HEK293 (cell line): Measurements from ENCODE around the gene QRICH1.

Experiments used
- BCL11B ChIP-seq: fragments of 450-650 bp; formaldehyde crosslinking; IDR thresholded peaks from 2 replicates; pipeline ENCODE4 v1.5.1; 2016; ENCODE audit warnings: low read depth, missing biosample characterization, missing genetic modification characterization
- GFI1B ChIP-seq: fragments of 450-650 bp; formaldehyde crosslinking; IDR thresholded peaks from 2 replicates; pipeline ENCODE4 v1.5.1; 2016; ENCODE audit warnings: missing biosample characterization, missing genetic modification characterization
- GLIS1 ChIP-seq: fragments of 450-650 bp; formaldehyde crosslinking; IDR thresholded peaks from 2 replicates; pipeline ENCODE4 v1.5.1; 2016; ENCODE audit warnings: missing biosample characterization, missing genetic modification characterization
- MEIS1 ChIP-seq: sonication (generic); formaldehyde crosslinking; IDR thresholded peaks from 2 replicates; pipeline ENCODE4 v1.8.1; 2022; ENCODE audit warnings: missing genetic modification reagents, mild to moderate bottlenecking, borderline replicate concordance
- REPIN1 ChIP-seq: fragments of 450-650 bp; formaldehyde crosslinking; IDR thresholded peaks from 2 replicates; pipeline ENCODE4 v1.5.1; 2017; ENCODE audit warnings: missing biosample characterization, missing genetic modification characterization, low read depth
- SP2 ChIP-seq: fragments of 450-650 bp; formaldehyde crosslinking; IDR thresholded peaks from 2 replicates; pipeline ENCODE4 v1.5.1; 2016; ENCODE audit warnings: missing biosample characterization, missing genetic modification characterization
- YY1 ChIP-seq: fragments of 450-650 bp; formaldehyde crosslinking; IDR thresholded peaks from 2 replicates; pipeline ENCODE4 v1.5.1; 2018; ENCODE audit warnings: missing biosample characterization, missing genetic modification characterization
- YY2 ChIP-seq: fragments of 450-650 bp; formaldehyde crosslinking; IDR thresholded peaks from 2 replicates; pipeline ENCODE4 v1.5.1; 2016; ENCODE audit warnings: missing biosample characterization, missing genetic modification characterization
- ZBTB7A ChIP-seq: fragments of 450-650 bp; formaldehyde crosslinking; IDR thresholded peaks from 2 replicates; pipeline ENCODE4 v1.5.1; 2016; ENCODE audit warnings: low read depth, missing biosample characterization, missing genetic modification characterization
- ZFP3 ChIP-seq: fragments of 450-650 bp; formaldehyde crosslinking; IDR thresholded peaks from 2 replicates; pipeline ENCODE4 v1.5.1; 2016; ENCODE audit warnings: low read depth, missing biosample characterization, missing genetic modification characterization
- ZFP69B ChIP-seq: fragments of 450-650 bp; formaldehyde crosslinking; IDR thresholded peaks from 2 replicates; pipeline ENCODE4 v1.5.1; 2016; ENCODE audit warnings: missing biosample characterization, missing genetic modification characterization
- ZNF10 ChIP-seq: fragments of 450-650 bp; formaldehyde crosslinking; IDR thresholded peaks from 2 replicates; pipeline ENCODE4 v1.5.1; 2017; ENCODE audit warnings: missing biosample characterization, missing genetic modification characterization
- ZNF132 ChIP-seq: fragments of 450-650 bp; formaldehyde crosslinking; IDR thresholded peaks from 2 replicates; pipeline ENCODE4 v1.5.1; 2017; ENCODE audit warnings: missing biosample characterization, missing genetic modification characterization, borderline replicate concordance
- ZNF138 ChIP-seq: fragments of 450-650 bp; formaldehyde crosslinking; IDR thresholded peaks from 2 replicates; pipeline ENCODE4 v1.5.1; 2016; ENCODE audit warnings: missing biosample characterization, missing genetic modification characterization, borderline replicate concordance
- ZNF223 ChIP-seq: fragments of 450-650 bp; formaldehyde crosslinking; IDR thresholded peaks from 2 replicates; pipeline ENCODE4 v1.5.1; 2016; ENCODE audit warnings: missing biosample characterization, missing genetic modification characterization
- ZNF266 ChIP-seq: fragments of 450-650 bp; formaldehyde crosslinking; IDR thresholded peaks from 2 replicates; pipeline ENCODE4 v1.5.1; 2016; ENCODE audit warnings: missing biosample characterization, missing genetic modification characterization, low read depth
- ZNF560 ChIP-seq: fragments of 450-650 bp; formaldehyde crosslinking; IDR thresholded peaks from 2 replicates; pipeline ENCODE4 v1.5.1; 2017; ENCODE audit warnings: missing biosample characterization, missing genetic modification characterization, borderline replicate concordance
- ZNF596 ChIP-seq: fragments of 450-650 bp; IDR thresholded peaks from 2 replicates; pipeline ENCODE4 v1.5.0; 2018; ENCODE audit warnings: missing biosample characterization, mild to moderate bottlenecking, missing genetic modification characterization, moderate library complexity
- ZNF600 ChIP-seq: fragments of 450-650 bp; formaldehyde crosslinking; IDR thresholded peaks from 2 replicates; pipeline ENCODE4 v1.5.1; 2016; ENCODE audit warnings: missing biosample characterization, missing genetic modification characterization
- ZNF623 ChIP-seq: fragments of 450-650 bp; formaldehyde crosslinking; IDR thresholded peaks from 2 replicates; pipeline ENCODE4 v1.5.1; 2016; ENCODE audit warnings: missing biosample characterization, missing genetic modification characterization
- ZNF660 ChIP-seq: fragments of 450-650 bp; IDR thresholded peaks from 2 replicates; pipeline ENCODE4 v1.5.1; 2018; ENCODE audit warnings: missing biosample characterization, mild to moderate bottlenecking, missing genetic modification characterization
- ZNF76 ChIP-seq: fragments of 450-650 bp; formaldehyde crosslinking; IDR thresholded peaks from 2 replicates; pipeline ENCODE4; 2016; ENCODE audit warnings: low read depth, missing biosample characterization, missing genetic modification characterization, borderline replicate concordance
- ZNF777 ChIP-seq: fragments of 450-650 bp; formaldehyde crosslinking; IDR thresholded peaks from 2 replicates; pipeline ENCODE4 v1.5.1; 2017; ENCODE audit warnings: missing biosample characterization, missing genetic modification characterization, borderline replicate concordance
- TF ChIP-seq, protein P1 (sequence below): fragments of 450-650 bp; formaldehyde crosslinking; IDR thresholded peaks from 2 replicates; pipeline ENCODE4 v1.5.1; 2016; ENCODE audit warnings: missing biosample characterization, missing genetic modification characterization
- TF ChIP-seq, protein P2 (sequence below): fragments of 450-650 bp; formaldehyde crosslinking; IDR thresholded peaks from 2 replicates; pipeline ENCODE4 v1.5.1; 2016; ENCODE audit warnings: missing biosample characterization, missing genetic modification characterization
- TF ChIP-seq, protein P3 (sequence below): fragments of 450-650 bp; formaldehyde crosslinking; IDR thresholded peaks from 2 replicates; pipeline ENCODE4 v1.5.1; 2016; ENCODE audit warnings: missing biosample characterization, missing genetic modification characterization
- TF ChIP-seq, protein P4 (sequence below): fragments of 450-650 bp; formaldehyde crosslinking; IDR thresholded peaks from 2 replicates; pipeline ENCODE4; 2016; ENCODE audit warnings: missing biosample characterization, missing genetic modification characterization
- TF ChIP-seq, protein P5 (sequence below): fragments of 450-650 bp; formaldehyde crosslinking; IDR thresholded peaks from 2 replicates; pipeline ENCODE4 v1.5.1; 2016; ENCODE audit warnings: missing biosample characterization, missing genetic modification characterization
- TF ChIP-seq, protein P6 (sequence below): fragments of 450-650 bp; IDR thresholded peaks from 2 replicates; pipeline ENCODE4 v1.5.1; 2018; ENCODE audit warnings: missing biosample characterization, mild to moderate bottlenecking, missing genetic modification characterization

Gene QRICH1

DNA sequence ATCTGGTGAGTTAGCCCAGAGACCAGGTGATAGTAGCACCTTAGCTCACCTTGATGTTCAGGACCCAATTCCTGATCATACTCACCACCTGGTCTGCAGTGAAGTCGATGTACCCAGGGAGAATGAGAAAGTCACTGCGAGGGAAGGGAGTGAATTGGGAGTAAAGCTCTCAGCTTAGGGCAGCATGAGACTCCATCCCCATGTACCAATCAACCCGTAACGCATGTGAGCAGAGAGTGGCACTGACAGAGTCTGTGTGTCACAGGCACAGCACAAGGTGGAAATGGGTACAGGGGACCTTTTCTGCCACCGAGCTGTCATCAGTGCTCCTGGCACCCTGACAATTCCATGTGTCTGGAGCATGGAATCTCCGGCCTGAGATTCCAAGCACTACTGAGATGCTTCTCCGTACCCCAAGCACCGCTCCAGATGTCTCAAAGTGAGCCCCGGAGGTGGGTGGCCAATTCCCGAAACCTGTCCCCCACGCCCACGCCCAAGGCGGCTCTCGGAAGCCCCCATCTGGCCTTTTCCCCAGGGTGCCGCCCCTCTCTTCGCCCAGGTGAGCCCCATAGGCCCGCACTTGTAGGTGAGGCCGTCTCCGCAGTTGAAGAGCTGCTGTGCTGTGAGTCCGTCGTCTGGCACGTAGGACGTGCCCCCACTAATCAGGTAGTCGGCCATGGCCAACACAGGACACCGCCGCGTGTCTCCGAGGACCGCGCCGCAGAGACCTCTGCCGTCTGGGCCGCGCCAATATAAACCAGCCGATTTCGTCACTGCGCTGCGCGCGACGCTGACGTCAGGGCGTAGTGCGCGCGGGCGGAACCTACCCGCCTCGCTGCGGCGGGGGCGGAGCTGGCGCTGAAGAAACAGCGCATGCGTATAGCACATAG lies 65.0 kb downstream of the QRICH1 start, which contains the start of gene IMPDH2 (continued):
- TF ChIP-seq, protein P1, sequence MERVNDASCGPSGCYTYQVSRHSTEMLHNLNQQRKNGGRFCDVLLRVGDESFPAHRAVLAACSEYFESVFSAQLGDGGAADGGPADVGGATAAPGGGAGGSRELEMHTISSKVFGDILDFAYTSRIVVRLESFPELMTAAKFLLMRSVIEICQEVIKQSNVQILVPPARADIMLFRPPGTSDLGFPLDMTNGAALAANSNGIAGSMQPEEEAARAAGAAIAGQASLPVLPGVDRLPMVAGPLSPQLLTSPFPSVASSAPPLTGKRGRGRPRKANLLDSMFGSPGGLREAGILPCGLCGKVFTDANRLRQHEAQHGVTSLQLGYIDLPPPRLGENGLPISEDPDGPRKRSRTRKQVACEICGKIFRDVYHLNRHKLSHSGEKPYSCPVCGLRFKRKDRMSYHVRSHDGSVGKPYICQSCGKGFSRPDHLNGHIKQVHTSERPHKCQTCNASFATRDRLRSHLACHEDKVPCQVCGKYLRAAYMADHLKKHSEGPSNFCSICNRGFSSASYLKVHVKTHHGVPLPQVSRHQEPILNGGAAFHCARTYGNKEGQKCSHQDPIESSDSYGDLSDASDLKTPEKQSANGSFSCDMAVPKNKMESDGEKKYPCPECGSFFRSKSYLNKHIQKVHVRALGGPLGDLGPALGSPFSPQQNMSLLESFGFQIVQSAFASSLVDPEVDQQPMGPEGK (tag by site-specific recombination), result peak; percentile 77
- TF ChIP-seq ZFP69B (tag by site-specific recombination) (no peak; the same call in 1 of the 2 replicates), YY1 (tag by site-specific recombination) (peak; percentile 55; the same call in 1 of the 2 replicates), REPIN1 (0 out of 2 replicates have a peak, but pooled peaks have one; percentile 67), ZNF76 (tag by site-specific recombination) (peak; percentile 38; the same call in 1 of the 2 replicates), ZNF132 (tag by site-specific recombination) (no peak), ZNF10 (0 out of 2 replicates have a peak, but pooled peaks have one; percentile 13), GFI1B (tag by site-specific recombination) (no peak), ZNF560 (tag by site-specific recombination) (no peak), BCL11B (tag by site-specific recombination) (no peak), YY2 (tag by site-specific recombination) (peak; percentile 70), ZNF623 (tag by site-specific recombination) (0 out of 2 replicates have a peak, but pooled peaks have one; percentile 7), GLIS1 (tag by site-specific recombination) (0 out of 2 replicates have a peak, but pooled peaks have one; percentile 17), MEIS1 (CRISPR knock-in tag) (no peak), ZNF266 (no peak), ZNF660 (tag by site-specific recombination) (peak; percentile 74; the same call in 1 of the 2 replicates), ZNF596 (no peak), ZNF223 (tag by site-specific recombination) (no peak), ZNF600 (peak; percentile 71), ZFP3 (tag by site-specific recombination) (no peak), SP2 (tag by site-specific recombination) (peak; percentile 80), ZNF138 (tag by site-specific recombination) (no peak), ZNF777 (tag by site-specific recombination) (no peak; the same call in 1 of the 2 replicates), ZBTB7A (tag by site-specific recombination) (peak; percentile 64; the same call in 1 of the 2 replicates)
- TF ChIP-seq, protein P2, sequence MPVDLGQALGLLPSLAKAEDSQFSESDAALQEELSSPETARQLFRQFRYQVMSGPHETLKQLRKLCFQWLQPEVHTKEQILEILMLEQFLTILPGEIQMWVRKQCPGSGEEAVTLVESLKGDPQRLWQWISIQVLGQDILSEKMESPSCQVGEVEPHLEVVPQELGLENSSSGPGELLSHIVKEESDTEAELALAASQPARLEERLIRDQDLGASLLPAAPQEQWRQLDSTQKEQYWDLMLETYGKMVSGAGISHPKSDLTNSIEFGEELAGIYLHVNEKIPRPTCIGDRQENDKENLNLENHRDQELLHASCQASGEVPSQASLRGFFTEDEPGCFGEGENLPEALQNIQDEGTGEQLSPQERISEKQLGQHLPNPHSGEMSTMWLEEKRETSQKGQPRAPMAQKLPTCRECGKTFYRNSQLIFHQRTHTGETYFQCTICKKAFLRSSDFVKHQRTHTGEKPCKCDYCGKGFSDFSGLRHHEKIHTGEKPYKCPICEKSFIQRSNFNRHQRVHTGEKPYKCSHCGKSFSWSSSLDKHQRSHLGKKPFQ (tag by site-specific recombination), result no peak
- TF ChIP-seq, protein P3, sequence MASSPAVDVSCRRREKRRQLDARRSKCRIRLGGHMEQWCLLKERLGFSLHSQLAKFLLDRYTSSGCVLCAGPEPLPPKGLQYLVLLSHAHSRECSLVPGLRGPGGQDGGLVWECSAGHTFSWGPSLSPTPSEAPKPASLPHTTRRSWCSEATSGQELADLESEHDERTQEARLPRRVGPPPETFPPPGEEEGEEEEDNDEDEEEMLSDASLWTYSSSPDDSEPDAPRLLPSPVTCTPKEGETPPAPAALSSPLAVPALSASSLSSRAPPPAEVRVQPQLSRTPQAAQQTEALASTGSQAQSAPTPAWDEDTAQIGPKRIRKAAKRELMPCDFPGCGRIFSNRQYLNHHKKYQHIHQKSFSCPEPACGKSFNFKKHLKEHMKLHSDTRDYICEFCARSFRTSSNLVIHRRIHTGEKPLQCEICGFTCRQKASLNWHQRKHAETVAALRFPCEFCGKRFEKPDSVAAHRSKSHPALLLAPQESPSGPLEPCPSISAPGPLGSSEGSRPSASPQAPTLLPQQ, result peak; percentile 60; the same call in 1 of the 2 replicates
- TF ChIP-seq, protein P4, sequence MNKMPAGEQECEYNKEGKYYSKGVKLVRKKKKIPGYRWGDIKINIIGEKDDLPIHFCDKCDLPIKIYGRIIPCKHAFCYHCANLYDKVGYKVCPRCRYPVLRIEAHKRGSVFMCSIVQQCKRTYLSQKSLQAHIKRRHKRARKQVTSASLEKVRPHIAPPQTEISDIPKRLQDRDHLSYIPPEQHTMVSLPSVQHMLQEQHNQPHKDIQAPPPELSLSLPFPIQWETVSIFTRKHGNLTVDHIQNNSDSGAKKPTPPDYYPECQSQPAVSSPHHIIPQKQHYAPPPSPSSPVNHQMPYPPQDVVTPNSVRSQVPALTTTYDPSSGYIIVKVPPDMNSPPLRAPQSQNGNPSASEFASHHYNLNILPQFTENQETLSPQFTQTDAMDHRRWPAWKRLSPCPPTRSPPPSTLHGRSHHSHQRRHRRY (tag by site-specific recombination), result no peak
- TF ChIP-seq, protein P5, sequence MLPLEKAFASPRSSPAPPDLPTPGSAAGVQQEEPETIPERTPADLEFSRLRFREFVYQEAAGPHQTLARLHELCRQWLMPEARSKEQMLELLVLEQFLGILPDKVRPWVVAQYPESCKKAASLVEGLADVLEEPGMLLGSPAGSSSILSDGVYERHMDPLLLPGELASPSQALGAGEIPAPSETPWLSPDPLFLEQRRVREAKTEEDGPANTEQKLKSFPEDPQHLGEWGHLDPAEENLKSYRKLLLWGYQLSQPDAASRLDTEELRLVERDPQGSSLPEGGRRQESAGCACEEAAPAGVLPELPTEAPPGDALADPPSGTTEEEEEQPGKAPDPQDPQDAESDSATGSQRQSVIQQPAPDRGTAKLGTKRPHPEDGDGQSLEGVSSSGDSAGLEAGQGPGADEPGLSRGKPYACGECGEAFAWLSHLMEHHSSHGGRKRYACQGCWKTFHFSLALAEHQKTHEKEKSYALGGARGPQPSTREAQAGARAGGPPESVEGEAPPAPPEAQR (tag by site-specific recombination), result no peak
- TF ChIP-seq, protein P6, sequence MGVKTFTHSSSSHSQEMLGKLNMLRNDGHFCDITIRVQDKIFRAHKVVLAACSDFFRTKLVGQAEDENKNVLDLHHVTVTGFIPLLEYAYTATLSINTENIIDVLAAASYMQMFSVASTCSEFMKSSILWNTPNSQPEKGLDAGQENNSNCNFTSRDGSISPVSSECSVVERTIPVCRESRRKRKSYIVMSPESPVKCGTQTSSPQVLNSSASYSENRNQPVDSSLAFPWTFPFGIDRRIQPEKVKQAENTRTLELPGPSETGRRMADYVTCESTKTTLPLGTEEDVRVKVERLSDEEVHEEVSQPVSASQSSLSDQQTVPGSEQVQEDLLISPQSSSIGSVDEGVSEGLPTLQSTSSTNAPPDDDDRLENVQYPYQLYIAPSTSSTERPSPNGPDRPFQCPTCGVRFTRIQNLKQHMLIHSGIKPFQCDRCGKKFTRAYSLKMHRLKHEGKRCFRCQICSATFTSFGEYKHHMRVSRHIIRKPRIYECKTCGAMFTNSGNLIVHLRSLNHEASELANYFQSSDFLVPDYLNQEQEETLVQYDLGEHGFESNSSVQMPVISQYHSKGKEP, result no peak
